Astrocyte (in vitro differentiated cells and primary cell): Measurements from ENCODE around the gene RYR2.

Experiments used
- EZH2 ChIP-seq: IDR thresholded peaks from 2 replicates; pipeline ENCODE4 v1.6.1; 2012; ENCODE audit warnings: mild to moderate bottlenecking, low read length, inconsistent platforms; ENCODE audit not compliant: insufficient read depth
- TF ChIP-seq, protein P1 (sequence below): IDR thresholded peaks from 2 replicates; pipeline ENCODE4 v1.5.1; 2011; ENCODE audit warnings: low read depth, mild to moderate bottlenecking, inconsistent platforms, low read length, moderate library complexity; ENCODE audit not compliant: insufficient read depth

DNA sequence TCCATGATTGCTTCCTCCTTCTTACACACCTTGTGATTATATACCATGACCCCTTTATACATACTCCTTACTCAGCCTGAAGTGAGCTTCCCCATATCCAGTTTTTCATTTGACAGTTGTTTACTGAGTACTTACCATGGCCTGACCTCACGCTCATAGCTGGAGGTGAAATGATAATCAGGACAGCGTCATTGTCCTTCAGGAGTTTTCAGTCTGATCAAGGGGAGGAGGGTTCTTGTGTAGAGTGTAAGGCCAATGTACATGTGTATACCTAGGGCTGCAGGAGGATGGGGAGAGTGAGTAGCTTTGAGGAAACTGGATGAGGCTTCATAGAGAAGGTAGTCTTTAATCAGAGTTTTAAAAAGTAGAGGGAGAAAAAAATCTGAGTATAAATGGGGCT, 325.8 kb downstream of the RYR2 start:
- TF ChIP-seq, protein P1, sequence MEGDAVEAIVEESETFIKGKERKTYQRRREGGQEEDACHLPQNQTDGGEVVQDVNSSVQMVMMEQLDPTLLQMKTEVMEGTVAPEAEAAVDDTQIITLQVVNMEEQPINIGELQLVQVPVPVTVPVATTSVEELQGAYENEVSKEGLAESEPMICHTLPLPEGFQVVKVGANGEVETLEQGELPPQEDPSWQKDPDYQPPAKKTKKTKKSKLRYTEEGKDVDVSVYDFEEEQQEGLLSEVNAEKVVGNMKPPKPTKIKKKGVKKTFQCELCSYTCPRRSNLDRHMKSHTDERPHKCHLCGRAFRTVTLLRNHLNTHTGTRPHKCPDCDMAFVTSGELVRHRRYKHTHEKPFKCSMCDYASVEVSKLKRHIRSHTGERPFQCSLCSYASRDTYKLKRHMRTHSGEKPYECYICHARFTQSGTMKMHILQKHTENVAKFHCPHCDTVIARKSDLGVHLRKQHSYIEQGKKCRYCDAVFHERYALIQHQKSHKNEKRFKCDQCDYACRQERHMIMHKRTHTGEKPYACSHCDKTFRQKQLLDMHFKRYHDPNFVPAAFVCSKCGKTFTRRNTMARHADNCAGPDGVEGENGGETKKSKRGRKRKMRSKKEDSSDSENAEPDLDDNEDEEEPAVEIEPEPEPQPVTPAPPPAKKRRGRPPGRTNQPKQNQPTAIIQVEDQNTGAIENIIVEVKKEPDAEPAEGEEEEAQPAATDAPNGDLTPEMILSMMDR, result no peak
- TF ChIP-seq EZH2, result no peak
